ENCODE measurements around the gene PPM1H.
"Not testable (repeated sequence)": the region's sequence is repeated elsewhere in the genome, so short reads cannot be mapped to it uniquely, and the experiment has no call there.

The PPM1H gene

DNA sequence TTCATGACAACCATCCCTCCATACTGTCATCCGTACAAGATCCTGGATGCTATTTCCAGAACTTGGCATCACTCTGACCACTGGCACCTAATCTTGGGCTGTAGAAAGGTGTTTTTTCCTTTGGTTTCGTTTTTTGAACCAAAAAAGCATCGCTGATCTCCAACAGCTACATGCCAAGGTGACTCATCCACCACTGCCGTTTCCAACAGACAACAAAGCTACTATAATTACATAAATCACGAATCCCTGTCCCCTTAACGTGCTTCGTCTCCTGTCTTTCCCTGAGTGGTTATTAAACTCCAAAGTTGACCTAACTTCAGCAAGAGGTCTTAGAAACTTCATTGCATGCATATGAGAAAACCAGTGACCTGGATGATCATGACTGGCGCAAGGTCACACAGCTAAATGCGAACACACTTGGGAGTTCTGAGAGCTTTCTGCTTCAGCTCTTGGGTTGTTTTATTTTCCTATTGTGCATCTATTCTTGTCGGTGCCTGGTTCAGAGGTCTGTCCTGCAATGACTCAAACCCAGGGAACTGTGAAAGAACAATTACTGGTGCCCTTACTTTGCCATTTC is 99.9 kb downstream of the PPM1H start:
- H3K4me3 ChIP-seq (ENCODE audit: low read length), result no peak overlapping the region
- no peak for TF ChIP-seq ZNF274 (IDR thresholded peaks at IDR 0.05; ENCODE audit: low read depth, low read length)

DNA sequence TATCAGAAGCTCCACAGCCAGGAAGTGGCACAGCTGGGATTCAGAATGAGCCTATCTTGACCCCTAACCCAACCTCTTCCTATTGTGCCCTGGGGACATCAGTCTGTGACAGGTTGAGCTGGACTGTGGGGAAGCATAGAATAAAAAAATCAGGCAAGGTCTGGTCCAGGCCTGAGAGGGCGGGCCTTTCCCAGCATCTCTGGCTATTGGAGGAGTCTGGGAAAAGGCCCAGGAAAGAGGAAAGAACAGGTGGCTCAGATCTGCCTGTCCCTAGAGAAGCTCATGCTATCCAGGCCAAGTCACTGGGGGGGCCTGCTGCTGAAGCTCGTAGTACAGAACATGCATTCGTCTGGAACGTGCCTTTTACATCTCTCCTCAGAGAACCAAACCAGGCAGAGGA is 100.5 kb downstream of the PPM1H start:
- H3K4me3 ChIP-seq (ENCODE audit: low read length), result no peak overlapping the region
- no peak for TF ChIP-seq ZNF274 (IDR thresholded peaks at IDR 0.05; ENCODE audit: low read depth, low read length)

DNA sequence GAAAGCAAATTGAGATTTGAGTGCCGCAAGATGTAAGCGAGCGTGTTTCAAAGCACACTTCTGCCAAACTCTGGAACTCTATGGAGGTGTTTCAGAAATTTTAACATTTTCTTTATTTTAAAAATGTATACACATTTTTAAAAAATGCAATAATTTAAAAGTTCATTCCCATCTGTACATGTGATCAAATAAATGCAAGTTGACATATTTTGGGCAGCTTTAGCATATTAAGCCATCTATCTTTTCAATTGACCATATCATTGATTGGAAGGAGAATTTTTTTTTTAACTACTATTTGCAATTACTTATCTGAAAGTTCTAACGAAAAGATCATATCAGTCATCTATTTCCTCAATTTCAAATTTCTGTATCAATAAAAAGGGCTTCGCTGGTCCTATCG is 101.3 kb downstream of the PPM1H start:
- no peak for TF ChIP-seq ZNF274 (IDR thresholded peaks at IDR 0.05; ENCODE audit: low read depth, low read length)
- no peak overlapping the region for H3K4me3 ChIP-seq (ENCODE audit: low read length)

DNA sequence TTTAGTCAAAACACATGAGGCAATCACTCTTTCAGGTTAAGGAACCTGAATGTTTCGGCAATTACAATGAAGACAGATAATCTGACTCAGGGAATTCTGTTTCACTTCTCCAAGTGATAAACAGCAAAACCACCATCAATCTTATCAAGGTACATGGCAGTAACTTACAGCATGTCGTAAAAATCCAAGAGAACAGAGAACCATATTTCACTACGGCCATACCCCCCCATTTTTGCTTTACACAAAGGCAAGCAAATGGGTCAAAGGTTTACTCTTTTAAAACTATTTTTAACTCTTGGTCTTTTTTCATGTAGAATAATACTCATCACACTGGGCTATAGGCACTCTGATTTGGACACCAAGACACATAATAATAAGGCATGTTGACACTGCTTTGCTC is 102.4 kb downstream of the PPM1H start:
- TF ChIP-seq ZNF274 (IDR thresholded peaks at IDR 0.05; ENCODE audit: low read depth, low read length), result no peak
- H3K4me3 ChIP-seq (ENCODE audit: low read length), result no peak overlapping the region

DNA sequence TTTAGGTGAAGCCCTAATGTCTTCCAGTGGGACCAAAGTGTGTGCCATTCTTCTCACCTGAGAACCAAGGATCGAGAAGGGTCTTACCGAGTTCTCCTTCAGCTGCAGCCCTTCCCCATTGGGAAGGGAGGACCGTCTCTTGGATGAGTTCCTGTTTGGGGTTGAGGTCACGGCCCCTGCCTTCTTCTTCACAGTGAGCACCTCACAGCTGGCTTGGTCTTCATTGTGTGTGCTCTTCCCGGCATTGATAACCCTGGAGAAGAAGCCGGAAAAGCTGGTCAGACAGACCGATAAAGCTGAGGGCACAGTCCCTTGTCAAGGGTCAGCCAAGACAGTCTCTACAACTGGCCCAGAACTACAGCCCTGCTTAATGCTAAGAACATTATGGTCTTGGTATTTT is 102.9 kb downstream of the PPM1H start:
- no peak for TF ChIP-seq ZNF274 (IDR thresholded peaks at IDR 0.05; ENCODE audit: low read depth, low read length)
- no peak overlapping the region for H3K4me3 ChIP-seq (ENCODE audit: low read length)

DNA sequence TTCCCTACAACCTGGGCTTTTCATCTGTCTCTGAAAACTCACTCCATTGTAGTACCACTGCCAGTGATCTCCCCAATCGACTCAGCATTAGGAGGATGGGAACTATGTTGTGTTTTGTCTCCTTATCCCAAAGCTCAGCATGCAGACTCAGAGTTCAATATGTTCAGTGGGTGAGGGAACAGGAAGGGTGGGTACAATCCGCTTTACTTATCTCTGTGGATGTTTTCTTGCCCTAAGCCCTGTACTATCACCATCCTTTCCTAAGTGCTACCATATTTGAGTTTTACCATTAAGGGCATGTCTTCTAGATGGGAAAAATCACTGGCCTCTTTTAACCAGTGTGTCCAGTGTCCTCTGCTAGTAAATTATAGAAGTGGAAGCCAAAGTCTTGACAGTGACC is 107.1 kb downstream of the PPM1H start:
- TF ChIP-seq ZNF274 (IDR thresholded peaks at IDR 0.05; ENCODE audit: low read depth, low read length), result no peak
- H3K4me3 ChIP-seq (ENCODE audit: low read length), result no peak overlapping the region

DNA sequence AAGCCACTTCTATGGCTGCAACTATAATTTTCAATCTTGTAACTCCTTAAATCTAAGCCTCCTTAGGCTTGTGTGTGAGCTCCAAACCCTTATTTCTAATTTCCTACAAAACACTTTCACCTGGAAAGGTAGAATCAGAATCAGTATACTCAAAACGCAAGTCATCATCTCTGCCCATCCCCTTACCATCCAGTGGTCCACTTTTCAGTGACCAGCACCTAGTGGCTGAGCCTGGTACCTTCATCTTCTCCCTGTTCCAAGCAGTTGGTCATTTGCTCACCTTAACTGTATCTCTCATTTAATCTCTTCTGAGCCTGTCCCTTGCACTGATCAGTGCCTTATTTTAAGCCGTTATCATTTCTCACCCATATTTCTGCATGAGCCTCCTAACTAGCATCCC is 107.9 kb downstream of the PPM1H start:
- no peak overlapping the region for H3K4me3 ChIP-seq (ENCODE audit: low read length)
- no peak for TF ChIP-seq ZNF274 (IDR thresholded peaks at IDR 0.05; ENCODE audit: low read depth, low read length)

DNA sequence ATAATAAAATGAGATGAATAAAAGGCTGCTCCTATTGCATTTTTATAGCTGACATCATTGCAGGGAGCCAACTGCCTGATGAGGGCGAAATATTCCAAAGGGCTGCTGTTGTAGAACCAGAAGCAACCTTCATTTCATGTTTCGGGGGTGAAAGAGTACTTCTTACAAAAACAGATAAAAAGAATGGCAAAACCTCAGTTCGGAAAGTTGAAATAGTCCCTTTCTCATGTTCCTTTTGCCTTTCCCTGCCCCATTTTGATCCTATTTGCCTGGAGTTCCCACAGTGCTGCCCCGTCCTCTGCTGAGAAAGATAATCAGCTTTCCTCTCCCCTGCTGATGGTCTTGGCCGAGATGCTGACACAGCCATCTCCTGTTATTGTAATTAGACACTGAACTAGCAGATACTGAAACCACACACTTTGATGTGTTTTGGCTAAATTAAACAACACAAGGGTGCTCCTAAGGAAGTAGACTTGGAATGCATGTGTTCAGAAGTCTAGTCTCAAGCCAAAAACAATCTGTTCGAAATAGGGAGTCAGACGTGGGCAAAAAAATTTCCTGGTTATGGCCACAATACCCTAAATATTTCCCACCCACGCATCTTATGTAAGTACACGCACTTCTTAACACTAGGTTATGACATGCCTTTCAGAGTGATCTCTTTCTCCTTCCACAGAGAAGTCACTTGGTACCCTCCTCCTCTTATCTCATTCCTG is 117.2 kb downstream of the PPM1H start:
- TF ChIP-seq ZNF274 (IDR thresholded peaks at IDR 0.05; ENCODE audit: low read depth, low read length), result no peak
- no peak overlapping the region for H3K4me3 ChIP-seq (ENCODE audit: low read length)

DNA sequence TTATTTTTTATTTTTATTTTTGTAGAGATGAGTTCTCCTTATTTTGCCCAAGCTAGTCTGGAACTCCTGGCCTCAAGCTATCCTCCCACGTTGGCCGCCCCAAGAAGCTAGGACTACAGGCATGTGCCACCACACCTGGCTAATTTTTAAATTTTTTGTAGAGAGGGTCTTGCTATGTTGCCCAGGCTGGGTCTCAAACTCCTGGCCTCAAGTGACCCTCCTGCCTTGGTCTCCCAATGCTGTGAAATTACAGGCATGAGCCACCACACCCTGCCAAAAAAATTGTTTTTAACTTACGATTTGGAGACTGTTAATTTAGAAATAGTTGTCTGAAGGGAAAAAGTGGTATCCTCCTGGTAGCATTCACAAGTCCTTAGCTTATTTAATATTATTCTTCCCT is 120.7 kb downstream of the PPM1H start:
- H3K4me3 ChIP-seq (ENCODE audit: low read length), result no peak overlapping the region
- TF ChIP-seq ZNF274 (IDR thresholded peaks at IDR 0.05; ENCODE audit: low read depth, low read length), result no peak

DNA sequence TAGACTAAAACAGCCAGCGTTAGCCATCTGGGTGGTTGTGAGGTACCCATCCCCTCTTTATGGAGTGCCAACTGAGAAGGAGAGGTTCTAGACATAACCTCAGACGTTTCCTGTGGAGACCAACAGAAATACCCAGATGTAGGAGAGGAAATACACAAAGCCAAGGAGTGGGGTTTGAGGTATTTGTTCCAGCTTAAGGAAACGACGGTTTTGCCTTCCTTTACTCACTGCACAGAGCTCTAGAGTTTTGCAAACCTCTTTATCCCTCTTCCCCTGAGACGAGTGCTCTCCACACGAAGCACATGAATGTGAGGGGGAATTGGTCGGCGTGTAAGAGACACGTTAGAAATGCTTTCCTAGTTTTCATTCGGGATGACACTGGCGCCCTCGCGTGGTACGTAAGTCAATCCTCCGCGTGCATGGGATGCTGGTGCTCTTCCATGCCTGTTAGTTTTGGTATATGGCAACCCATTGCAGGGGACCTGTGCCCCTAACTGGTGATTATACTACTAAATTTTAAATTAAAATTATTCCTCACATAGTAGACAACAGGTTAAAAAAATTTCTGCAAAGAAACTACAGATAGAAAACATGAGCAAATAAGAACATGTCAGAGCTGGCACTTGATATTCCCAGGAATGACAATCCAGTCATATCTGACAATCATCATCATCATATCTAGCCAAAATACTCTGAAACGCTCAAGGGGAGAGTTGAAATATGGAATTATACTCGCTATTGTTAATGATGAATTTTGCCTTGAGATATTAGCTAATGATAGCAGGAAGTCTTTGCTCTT is 121.7 kb downstream of the PPM1H start:
- peak overlapping the region; percentile 45; the same call in 1 of the 2 replicates for H3K4me3 ChIP-seq (ENCODE audit: low read length)
- no peak for TF ChIP-seq ZNF274 (IDR thresholded peaks at IDR 0.05; ENCODE audit: low read depth, low read length)

DNA sequence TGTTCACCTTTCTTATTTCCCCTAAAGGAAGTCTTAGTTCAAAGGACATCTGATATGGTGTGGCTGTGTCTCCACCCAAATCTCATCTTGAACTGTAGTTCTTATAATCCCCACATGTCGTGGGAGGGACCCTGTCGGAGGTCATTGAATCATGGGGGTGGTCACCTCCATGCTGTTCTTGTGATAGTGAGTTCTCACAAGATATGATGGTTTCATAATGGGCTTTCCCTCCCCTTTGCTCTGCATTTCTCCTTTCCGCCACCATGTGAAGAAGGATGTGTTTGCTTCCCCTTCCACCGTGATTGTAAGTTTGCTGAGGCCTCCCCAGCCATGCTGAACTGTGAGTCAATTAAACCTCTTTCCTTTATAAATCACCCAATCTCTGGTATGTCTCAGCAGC is 123.5 kb downstream of the PPM1H start:
- H3K4me3 ChIP-seq (ENCODE audit: low read length), result not testable (repeated sequence)

DNA sequence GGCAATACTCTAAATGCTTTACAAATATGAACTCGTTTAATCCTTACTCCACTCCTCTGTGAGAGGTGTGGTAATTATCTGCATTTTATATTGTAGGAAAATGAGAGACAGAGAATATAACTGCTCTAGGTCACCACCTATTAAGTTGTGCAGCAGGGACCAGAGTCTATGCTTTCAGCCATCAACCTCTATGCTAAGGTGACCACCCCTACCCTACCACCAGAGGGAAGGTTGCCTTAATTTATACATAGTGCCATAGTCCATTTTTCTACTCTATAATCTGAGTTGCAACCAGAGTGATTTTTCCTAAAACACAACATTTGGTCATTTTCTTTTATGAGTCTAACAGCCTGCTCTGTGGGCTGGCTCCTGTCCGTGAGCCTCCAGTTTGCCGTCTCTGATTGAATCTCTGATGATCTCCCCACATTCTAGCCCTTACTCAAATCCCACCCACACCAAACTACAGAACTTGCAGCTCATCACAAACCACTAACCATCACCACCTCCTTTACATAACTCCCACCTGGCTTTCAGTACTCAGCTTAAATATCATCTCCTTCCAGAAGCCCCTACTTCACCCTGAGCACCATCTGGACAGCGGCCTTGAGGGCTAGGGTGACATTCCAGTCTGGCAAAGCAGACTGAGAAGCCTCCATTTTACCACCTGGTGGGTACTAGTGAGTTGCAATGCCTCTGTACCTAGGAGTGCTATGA is 126.6 kb downstream of the PPM1H start:
- no peak overlapping the region for H3K4me3 ChIP-seq (ENCODE audit: low read length)
- no peak for TF ChIP-seq ZNF274 (IDR thresholded peaks at IDR 0.05; ENCODE audit: low read depth, low read length)

DNA sequence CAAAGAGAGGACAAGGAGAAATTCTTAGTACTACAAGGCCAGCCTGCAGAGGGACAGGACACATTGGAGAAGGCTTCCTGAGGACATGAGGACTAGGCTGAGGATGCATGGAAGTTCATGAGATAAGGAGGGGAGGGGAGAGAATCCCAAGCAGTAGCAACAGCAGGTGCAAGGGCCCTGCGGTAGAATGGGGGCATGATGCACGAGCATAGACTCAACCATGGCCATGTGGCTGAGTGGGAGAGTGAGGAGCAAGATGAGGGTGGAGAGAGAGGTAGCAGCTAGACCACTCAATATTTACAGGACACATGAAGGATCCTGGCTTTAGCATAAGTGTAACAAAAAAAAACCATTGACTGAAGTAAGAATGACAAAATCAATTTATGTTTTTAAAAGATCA is 128.1 kb downstream of the PPM1H start:
- no peak for TF ChIP-seq ZNF274 (IDR thresholded peaks at IDR 0.05; ENCODE audit: low read depth, low read length)
- no peak overlapping the region for H3K4me3 ChIP-seq (ENCODE audit: low read length)

DNA sequence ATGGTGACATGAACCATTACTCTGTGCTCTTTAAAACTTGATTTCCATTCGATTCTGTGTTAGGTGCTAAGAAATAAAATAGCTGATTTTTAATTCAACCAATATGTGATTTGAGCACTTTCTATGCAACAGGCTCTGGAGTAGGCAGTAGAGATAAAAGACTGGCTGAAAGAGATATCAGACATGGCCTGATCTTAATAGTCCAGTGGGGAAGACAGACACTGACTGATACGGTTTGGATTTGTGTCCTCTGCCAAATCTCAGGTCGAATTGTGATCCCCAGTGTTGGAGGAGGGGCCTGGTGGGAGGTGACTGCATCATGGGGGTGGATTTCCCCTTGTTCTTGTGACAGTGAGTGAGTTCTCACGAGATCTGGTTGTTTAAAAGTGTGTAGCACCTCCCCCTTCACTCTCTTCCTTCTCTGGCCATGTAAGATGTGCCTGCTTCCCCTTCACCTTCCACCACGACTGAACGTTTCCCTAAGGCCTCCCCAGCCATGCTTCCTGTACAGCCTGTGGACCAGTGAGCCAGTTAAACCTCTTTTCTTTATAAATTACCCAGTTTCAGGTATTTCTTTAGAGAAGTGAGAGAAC is 128.6 kb downstream of the PPM1H start:
- no peak for TF ChIP-seq ZNF274 (IDR thresholded peaks at IDR 0.05; ENCODE audit: low read depth, low read length)
- no peak overlapping the region for H3K4me3 ChIP-seq (ENCODE audit: low read length)

Data from GM08714 (cell line).